SK-N-MC (cell line): ENCODE data around the gene ATP8B1.

Source experiments
- EZH2 ChIP-seq: fragments of 200-600 bp; sonication (generic); IDR thresholded peaks from one replicate; pipeline ENCODE4 v1.6.1; 2017; ENCODE audit warnings: antibody characterized with exemption
- POLR2AphosphoS5 ChIP-seq: IDR thresholded peaks from 2 replicates; pipeline ENCODE4 v1.6.1; 2012; ENCODE audit warnings: mild to moderate bottlenecking, low read depth, low read length, borderline replicate concordance

DNA sequence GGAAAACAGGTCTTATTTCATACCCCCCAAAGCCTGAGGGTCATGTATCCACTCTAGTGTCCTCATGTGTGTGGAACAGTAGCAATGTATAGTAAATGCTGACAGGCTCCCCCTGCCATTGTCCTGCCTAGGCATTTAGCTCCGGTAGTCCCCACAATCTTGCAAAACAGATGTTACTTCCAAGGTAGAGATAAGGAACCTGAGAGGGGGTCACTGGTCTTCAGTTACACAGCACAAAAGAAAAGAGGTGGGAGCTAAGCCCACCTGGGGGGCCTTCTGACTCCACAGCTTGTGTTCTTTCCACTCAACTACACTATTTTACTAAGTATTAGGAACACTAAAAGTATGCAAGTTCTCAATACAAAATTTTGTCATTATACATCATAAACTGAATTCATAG, 199.2 kb downstream of the ATP8B1 start:
- TF ChIP-seq POLR2AphosphoS5, result no peak
- TF ChIP-seq EZH2, result no peak
